HG03558 (cell line): ENCODE measurements around the gene ADGRG6.
A peak's percentile ranks its signal among the peaks of the same experiment; 100 is the strongest.
"Not testable (repeated sequence)": the region's sequence is repeated elsewhere in the genome, so short reads cannot be mapped to it uniquely, and the experiment has no call there.

Source experiments
- ATAC-seq: cut with Tn5 transposase; IDR thresholded peaks from one replicate; pipeline ENCODE4 v1.9.1; 2021; ENCODE audit warnings: moderate number of reproducible peaks; ENCODE audit not compliant: unreplicated experiment; ENCODE audit errors: extremely low read depth

The ADGRG6 gene

GRCh38 chr6:142301651-142302391, at the start of gene ADGRG6:
Gene ADGRG6 (plus strand): TSS chr6:142302007. CDS start chr6:142302330, 323 bp downstream.
- peak; percentile 52 for ATAC-seq

- no peak for ATAC-seq
Measured at GRCh38 chr6:142254513-142254912, 47.3 kb upstream of the ADGRG6 start.

- no peak for ATAC-seq
Measured at GRCh38 chr6:142255785-142256184, 46.0 kb upstream of the ADGRG6 start.

- no peak for ATAC-seq
Measured at GRCh38 chr6:142258305-142258704, 43.5 kb upstream of the ADGRG6 start.

GRCh38 chr6:142258757-142259156, 43.0 kb upstream of the ADGRG6 start:
- no peak for ATAC-seq

GRCh38 chr6:142260748-142261147, 41.1 kb upstream of the ADGRG6 start:
- ATAC-seq: no peak

GRCh38 chr6:142262231-142262630, 39.6 kb upstream of the ADGRG6 start:
- ATAC-seq: no peak

- ATAC-seq: no peak
Measured at GRCh38 chr6:142265476-142265875, 36.3 kb upstream of the ADGRG6 start.

- no peak for ATAC-seq
Measured at GRCh38 chr6:142266060-142266459, 35.7 kb upstream of the ADGRG6 start.

GRCh38 chr6:142271476-142271875, 30.3 kb upstream of the ADGRG6 start:
- ATAC-seq: no peak

GRCh38 chr6:142274656-142275055, 27.2 kb upstream of the ADGRG6 start:
- no peak for ATAC-seq

GRCh38 chr6:142275236-142276006, 26.4 kb upstream of the ADGRG6 start:
- ATAC-seq: no peak

- no peak for ATAC-seq
Measured at GRCh38 chr6:142276256-142276655, 25.6 kb upstream of the ADGRG6 start.

GRCh38 chr6:142279350-142280180, 22.2 kb upstream of the ADGRG6 start:
- ATAC-seq: no peak

- ATAC-seq: no peak
Measured at GRCh38 chr6:142280265-142280664, 21.5 kb upstream of the ADGRG6 start.

GRCh38 chr6:142280927-142281326, 20.9 kb upstream of the ADGRG6 start:
- ATAC-seq: no peak

- not testable (repeated sequence) for ATAC-seq
Measured at GRCh38 chr6:142283138-142283537, 18.7 kb upstream of the ADGRG6 start.

- ATAC-seq: no peak
Measured at GRCh38 chr6:142284419-142284818, 17.4 kb upstream of the ADGRG6 start.

GRCh38 chr6:142285235-142286087, 16.3 kb upstream of the ADGRG6 start:
- no peak for ATAC-seq

- ATAC-seq: no peak
Measured at GRCh38 chr6:142286088-142286409, 15.8 kb upstream of the ADGRG6 start.
